ENCODE measurements around the gene MCOLN2.

- TF ChIP-seq CTCF (IDR thresholded peaks at IDR 0.05) (no peak), MXI1 (IDR thresholded peaks at IDR 0.05; ENCODE audit: low read depth, low read length) (no peak), POLR2AphosphoS5 (IDR thresholded peaks at IDR 0.05; ENCODE audit: low read depth, low read length) (no peak), EP300 (IDR thresholded peaks at IDR 0.05; ENCODE audit: borderline replicate concordance in 1 of 2, low read depth in 1 of 2, low read length in 1 of 2) (no peak), PBX3 (IDR thresholded peaks at IDR 0.05) (no peak), RAD21 (IDR thresholded peaks at IDR 0.05; ENCODE audit: low read length) (no peak)
Measured at GRCh38 chr1:85033221-85033620, 36.3 kb upstream of the MCOLN2 start.
